ENCODE measurements around the gene PET100.

DNA sequence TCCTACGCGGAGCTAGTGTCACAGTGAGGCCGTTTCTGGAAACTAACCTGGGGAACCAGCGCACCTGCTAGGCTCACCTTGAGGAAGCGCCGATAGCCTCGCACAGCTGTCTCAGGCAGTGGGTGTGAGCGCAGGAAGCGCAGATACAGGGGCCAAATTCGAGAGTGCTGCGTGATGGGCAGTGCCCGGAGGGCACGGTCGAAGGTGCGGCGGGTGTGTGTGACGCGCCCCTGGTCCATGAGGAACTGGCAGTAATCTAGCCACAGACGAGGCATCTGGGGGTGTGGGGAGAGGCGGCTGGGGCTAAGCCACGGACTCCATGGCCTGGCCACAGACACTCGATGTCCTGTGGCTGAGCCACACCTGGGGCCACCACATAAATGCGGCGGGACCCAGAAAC is 2.4 kb upstream of the PET100 start:
- TF ChIP-seq GABPA (IDR thresholded peaks at IDR 0.05; ENCODE audit: low read depth): no peak
- TF ChIP-seq, protein P1, sequence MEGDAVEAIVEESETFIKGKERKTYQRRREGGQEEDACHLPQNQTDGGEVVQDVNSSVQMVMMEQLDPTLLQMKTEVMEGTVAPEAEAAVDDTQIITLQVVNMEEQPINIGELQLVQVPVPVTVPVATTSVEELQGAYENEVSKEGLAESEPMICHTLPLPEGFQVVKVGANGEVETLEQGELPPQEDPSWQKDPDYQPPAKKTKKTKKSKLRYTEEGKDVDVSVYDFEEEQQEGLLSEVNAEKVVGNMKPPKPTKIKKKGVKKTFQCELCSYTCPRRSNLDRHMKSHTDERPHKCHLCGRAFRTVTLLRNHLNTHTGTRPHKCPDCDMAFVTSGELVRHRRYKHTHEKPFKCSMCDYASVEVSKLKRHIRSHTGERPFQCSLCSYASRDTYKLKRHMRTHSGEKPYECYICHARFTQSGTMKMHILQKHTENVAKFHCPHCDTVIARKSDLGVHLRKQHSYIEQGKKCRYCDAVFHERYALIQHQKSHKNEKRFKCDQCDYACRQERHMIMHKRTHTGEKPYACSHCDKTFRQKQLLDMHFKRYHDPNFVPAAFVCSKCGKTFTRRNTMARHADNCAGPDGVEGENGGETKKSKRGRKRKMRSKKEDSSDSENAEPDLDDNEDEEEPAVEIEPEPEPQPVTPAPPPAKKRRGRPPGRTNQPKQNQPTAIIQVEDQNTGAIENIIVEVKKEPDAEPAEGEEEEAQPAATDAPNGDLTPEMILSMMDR (IDR thresholded peaks at IDR 0.05; ENCODE audit: insufficient read depth, low read length): no peak
- TF ChIP-seq, protein P2, sequence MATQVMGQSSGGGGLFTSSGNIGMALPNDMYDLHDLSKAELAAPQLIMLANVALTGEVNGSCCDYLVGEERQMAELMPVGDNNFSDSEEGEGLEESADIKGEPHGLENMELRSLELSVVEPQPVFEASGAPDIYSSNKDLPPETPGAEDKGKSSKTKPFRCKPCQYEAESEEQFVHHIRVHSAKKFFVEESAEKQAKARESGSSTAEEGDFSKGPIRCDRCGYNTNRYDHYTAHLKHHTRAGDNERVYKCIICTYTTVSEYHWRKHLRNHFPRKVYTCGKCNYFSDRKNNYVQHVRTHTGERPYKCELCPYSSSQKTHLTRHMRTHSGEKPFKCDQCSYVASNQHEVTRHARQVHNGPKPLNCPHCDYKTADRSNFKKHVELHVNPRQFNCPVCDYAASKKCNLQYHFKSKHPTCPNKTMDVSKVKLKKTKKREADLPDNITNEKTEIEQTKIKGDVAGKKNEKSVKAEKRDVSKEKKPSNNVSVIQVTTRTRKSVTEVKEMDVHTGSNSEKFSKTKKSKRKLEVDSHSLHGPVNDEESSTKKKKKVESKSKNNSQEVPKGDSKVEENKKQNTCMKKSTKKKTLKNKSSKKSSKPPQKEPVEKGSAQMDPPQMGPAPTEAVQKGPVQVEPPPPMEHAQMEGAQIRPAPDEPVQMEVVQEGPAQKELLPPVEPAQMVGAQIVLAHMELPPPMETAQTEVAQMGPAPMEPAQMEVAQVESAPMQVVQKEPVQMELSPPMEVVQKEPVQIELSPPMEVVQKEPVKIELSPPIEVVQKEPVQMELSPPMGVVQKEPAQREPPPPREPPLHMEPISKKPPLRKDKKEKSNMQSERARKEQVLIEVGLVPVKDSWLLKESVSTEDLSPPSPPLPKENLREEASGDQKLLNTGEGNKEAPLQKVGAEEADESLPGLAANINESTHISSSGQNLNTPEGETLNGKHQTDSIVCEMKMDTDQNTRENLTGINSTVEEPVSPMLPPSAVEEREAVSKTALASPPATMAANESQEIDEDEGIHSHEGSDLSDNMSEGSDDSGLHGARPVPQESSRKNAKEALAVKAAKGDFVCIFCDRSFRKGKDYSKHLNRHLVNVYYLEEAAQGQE (IDR thresholded peaks at IDR 0.05; ENCODE audit: insufficient replicate concordance, low read depth): no peak
- TF ChIP-seq POLR2AphosphoS5 (IDR thresholded peaks at IDR 0.05; ENCODE audit: low read depth): no peak
